Osteoblast (primary cell): ENCODE measurements around the gene FKBP2. TPM values are rescaled to one million over a fixed set of nuclear protein-coding genes. Genes with fewer than 3 reads are reported as not detected.
A peak's percentile ranks its signal among the peaks of the same experiment; 100 is the strongest.
"Not testable (repeated sequence)": the region's sequence is repeated elsewhere in the genome, so short reads cannot be mapped to it uniquely, and the experiment has no call there.

Experiments
- DNase-seq: peaks from one replicate; pipeline ENCODE4 v3.0.0; 2011; ENCODE audit warnings: low spot score, mixed read lengths; ENCODE audit not compliant: insufficient read length; ENCODE audit errors: missing footprints
- H2AFZ ChIP-seq: 2 replicates; pipeline ENCODE4 v1.6.0; 2011; ENCODE audit warnings: mild to moderate bottlenecking, low read length
- H3K27ac ChIP-seq: 2 replicates; pipeline ENCODE4 v1.5.1; 2011; ENCODE audit warnings: mild to moderate bottlenecking, low read depth, low read length, moderate library complexity
- H3K27me3 ChIP-seq: 2 replicates; pipeline ENCODE4 v1.6.0; 2012; ENCODE audit warnings: mild to moderate bottlenecking, control low read depth, inconsistent platforms, low read length, moderate library complexity; ENCODE audit not compliant: insufficient read depth
- H3K36me3 ChIP-seq: 2 replicates; pipeline ENCODE4 v1.5.1; 2011; ENCODE audit warnings: mild to moderate bottlenecking, low read length, control low read depth, moderate library complexity; ENCODE audit not compliant: insufficient read depth
- H3K4me1 ChIP-seq: 2 replicates; pipeline ENCODE4 v1.5.1; 2011; ENCODE audit warnings: mild to moderate bottlenecking, low read length, control low read depth, moderate library complexity; ENCODE audit not compliant: insufficient read depth
- H3K4me2 ChIP-seq: 2 replicates; pipeline ENCODE4 v1.6.0; 2011; ENCODE audit warnings: mild to moderate bottlenecking, low read length; ENCODE audit not compliant: insufficient read depth
- H3K4me3 ChIP-seq: fragments of 200-600 bp; sonication (generic); 3 replicates; pipeline ENCODE4 v1.5.1; 2012; ENCODE audit warnings: mild to moderate bottlenecking, low read length, inconsistent platforms; ENCODE audit not compliant: insufficient read depth
- H3K79me2 ChIP-seq: 2 replicates; pipeline ENCODE4 v1.6.0; 2012; ENCODE audit warnings: mild to moderate bottlenecking, low read length, control low read depth, inconsistent platforms; ENCODE audit not compliant: insufficient read depth
- H3K9me3 ChIP-seq: 2 replicates; pipeline ENCODE4 v1.5.1; 2011; ENCODE audit warnings: low read depth, low read length, control low read depth
- H4K20me1 ChIP-seq: 2 replicates; pipeline ENCODE4 v1.6.0; 2012; ENCODE audit warnings: mild to moderate bottlenecking, low read length, control low read depth; ENCODE audit not compliant: insufficient read depth
- total RNA-seq: library from RNA; depleted of rRNA; stranded (reverse); fragments of >200 nt; gene quantifications from 2 replicates; pipeline ENCODE4 v1.2.3, GENCODE V29; 2012
- TF ChIP-seq, protein P1 (sequence below): IDR thresholded peaks from 2 replicates; pipeline ENCODE4 v1.5.1; 2011; ENCODE audit warnings: mild to moderate bottlenecking, low read depth, low read length, moderate library complexity; ENCODE audit errors: extremely low read depth

FKBP2 gene
- total RNA-seq, 1 donor = 31.1 TPM

- no peaks in the 10 kb centered on the region for H3K27me3 ChIP-seq
- H3K27ac ChIP-seq = peak overlapping the region; percentile 85
- H3K4me2 ChIP-seq = peak overlapping the region; percentile 91
- H3K9me3 ChIP-seq = no peaks in the 10 kb centered on the region
- H2AFZ ChIP-seq = peak overlapping the region; percentile 15
- peaks cover 42% of the 10 kb centered on the region for H3K79me2 ChIP-seq
- peak; percentile 100 for DNase-seq
- peaks cover 30% of the 10 kb centered on the region for H3K4me1 ChIP-seq
- H3K4me3 ChIP-seq = peak overlapping the region; percentile 97
- peaks cover 8% of the 10 kb centered on the region for H4K20me1 ChIP-seq
- TF ChIP-seq, protein P1, sequence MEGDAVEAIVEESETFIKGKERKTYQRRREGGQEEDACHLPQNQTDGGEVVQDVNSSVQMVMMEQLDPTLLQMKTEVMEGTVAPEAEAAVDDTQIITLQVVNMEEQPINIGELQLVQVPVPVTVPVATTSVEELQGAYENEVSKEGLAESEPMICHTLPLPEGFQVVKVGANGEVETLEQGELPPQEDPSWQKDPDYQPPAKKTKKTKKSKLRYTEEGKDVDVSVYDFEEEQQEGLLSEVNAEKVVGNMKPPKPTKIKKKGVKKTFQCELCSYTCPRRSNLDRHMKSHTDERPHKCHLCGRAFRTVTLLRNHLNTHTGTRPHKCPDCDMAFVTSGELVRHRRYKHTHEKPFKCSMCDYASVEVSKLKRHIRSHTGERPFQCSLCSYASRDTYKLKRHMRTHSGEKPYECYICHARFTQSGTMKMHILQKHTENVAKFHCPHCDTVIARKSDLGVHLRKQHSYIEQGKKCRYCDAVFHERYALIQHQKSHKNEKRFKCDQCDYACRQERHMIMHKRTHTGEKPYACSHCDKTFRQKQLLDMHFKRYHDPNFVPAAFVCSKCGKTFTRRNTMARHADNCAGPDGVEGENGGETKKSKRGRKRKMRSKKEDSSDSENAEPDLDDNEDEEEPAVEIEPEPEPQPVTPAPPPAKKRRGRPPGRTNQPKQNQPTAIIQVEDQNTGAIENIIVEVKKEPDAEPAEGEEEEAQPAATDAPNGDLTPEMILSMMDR = no peak
- peaks cover 15% of the 10 kb centered on the region for H3K36me3 ChIP-seq
These were observed 5.1 kb downstream of the FKBP2 start for GRCh38 chr11:64245797-64246620.

- Histone ChIP-seq H3K4me3 (peak overlapping the region; percentile 97), H3K79me2 (peaks cover 42% of the 10 kb centered on the region), H3K4me1 (peaks cover 30% of the 10 kb centered on the region), H3K36me3 (peaks cover 15% of the 10 kb centered on the region)
- H4K20me1 ChIP-seq, H3K9me3 ChIP-seq, DNase-seq, H3K27ac ChIP-seq, H3K27me3 ChIP-seq, H2AFZ ChIP-seq, H3K4me2 ChIP-seq: not testable (repeated sequence)
These were observed 5.7 kb downstream of the FKBP2 start for GRCh38 chr11:64246621-64246870.

DNA sequence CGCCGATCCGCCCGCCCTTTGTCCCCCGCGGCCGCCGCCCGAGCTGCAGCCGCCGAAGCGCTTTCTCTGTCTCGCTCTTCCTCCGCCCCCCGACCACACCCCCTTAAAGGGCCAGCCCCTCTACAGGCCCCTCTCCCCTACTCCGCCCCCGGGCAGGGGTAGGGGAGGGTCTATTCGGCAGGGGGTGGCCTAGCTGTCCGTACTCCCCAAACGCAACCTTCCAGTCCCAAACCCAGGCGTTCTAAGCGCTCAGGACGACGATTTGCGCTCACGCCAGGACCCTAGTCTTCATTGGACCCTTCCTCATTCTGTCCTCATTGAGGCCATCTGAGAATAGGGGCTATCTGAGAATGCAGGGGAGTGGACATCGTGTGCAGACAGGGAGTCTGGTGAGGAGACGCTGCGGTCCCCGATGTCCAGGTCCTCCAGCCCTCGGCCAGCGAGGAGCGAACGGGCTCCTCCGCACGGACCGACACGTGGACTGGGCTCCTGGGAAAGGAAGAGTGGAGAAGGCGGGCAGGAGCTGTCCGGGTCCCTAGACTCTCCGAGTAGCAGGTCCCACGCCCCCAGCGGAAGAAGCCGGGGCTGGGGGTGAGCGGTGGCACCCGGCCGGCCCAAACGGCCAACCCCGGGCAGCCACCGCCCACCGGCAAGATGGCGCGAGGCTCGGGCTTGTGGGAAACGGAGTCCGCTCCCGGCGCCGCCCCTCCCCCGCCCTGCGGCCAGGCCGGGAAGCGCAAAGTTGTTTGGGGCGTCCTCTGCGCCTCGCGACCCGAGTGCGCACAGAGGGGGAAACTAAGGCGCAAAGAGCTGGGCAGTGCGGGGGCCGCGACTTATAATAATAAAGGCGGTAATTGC is 6.2 kb downstream of the FKBP2 start, which contains the start of gene PPP1R14B:
Gene PPP1R14B (minus strand): TSS at position 73 of the 858 bp plus-strand sequence. CDS start 270 bp downstream, outside the sequence.
- peaks cover 42% of the 10 kb centered on the region for H3K79me2 ChIP-seq
- peaks cover 15% of the 10 kb centered on the region for H3K36me3 ChIP-seq
- peak within 1 kb of the TSS; percentile 85 for H3K27ac ChIP-seq
- peaks cover 8% of the 10 kb centered on the region for H4K20me1 ChIP-seq
- no peaks in the 10 kb centered on the region for H3K9me3 ChIP-seq
- no peaks in the 10 kb centered on the region for H3K27me3 ChIP-seq
- peak within 1 kb of the TSS; percentile 75 for H2AFZ ChIP-seq
- TF ChIP-seq, protein P1 = no peak
- peaks cover 29% of the 10 kb centered on the region for H3K4me1 ChIP-seq
- peak; percentile 100 for DNase-seq
- peak within 1 kb of the TSS; percentile 93 for H3K4me2 ChIP-seq
- peak within 1 kb of the TSS; percentile 97 for H3K4me3 ChIP-seq

- Histone ChIP-seq H4K20me1 (peaks cover 8% of the 10 kb centered on the region), H2AFZ (peak overlapping the region; percentile 75), H3K4me3 (peak overlapping the region; percentile 76), H3K27ac (no peak overlapping the region), H3K4me1 (peaks cover 21% of the 10 kb centered on the region), H3K36me3 (peaks cover 14% of the 10 kb centered on the region), H3K27me3 (no peaks in the 10 kb centered on the region), H3K9me3 (no peaks in the 10 kb centered on the region), H3K79me2 (peaks cover 42% of the 10 kb centered on the region), H3K4me2 (peak overlapping the region; percentile 93)
- no peak for DNase-seq
- TF ChIP-seq, protein P1 = no peak
These were observed 7.0 kb downstream of the FKBP2 start for GRCh38 chr11:64247729-64248531.
